ENCODE data around the gene HOXA13. TPM values are rescaled to one million over a fixed set of nuclear protein-coding genes. Genes with fewer than 3 reads are reported as not detected.

The HOXA13 gene
- total RNA-seq, 4 donors from 2014 or later = 0.82 to 2.4 (median 1.7) TPM

GRCh38 chr7:27170426-27171324, 29.2 kb downstream of the HOXA13 start:
- Histone ChIP-seq H3K27me3 (no peaks in the 10 kb centered on the region), H3K36me3 (no peaks in the 10 kb centered on the region), H3K4me3 (peak overlapping the region; percentile 62 to 88 (median 77)), H3K4me1 (peaks cover 4 to 52% of the 10 kb centered on the region in 2 donors), H3K27ac (peak overlapping the region; percentile 90 to 99 (median 95)), H3K9me3 (no peaks in the 10 kb centered on the region)
- in situ Hi-C loops (cut with MboI; ENCODE audit: low sequenced_read_pairs in 4 of 4) = loop anchor here in 2 of 4 donors (10.0 to 25.0 kb wide), 2 partner anchors 958 to 1316 kb away; partner anchors contain the start of genes CBX3 (in 1 of the 2) and HNRNPA2B1 (in 1 of the 2)
- no peak for ATAC-seq
- no peak for DNase-seq
- TF ChIP-seq CTCF (IDR thresholded peaks at IDR 0.05 in 4 of 5, conservative IDR thresholded peaks at IDR 0.05 in 1 of 5) = no peak
- no peak for TF ChIP-seq POLR2A (IDR thresholded peaks at IDR 0.05)
- intact Hi-C loops (cut with DNase I; ENCODE audit: low total_unique reads) = loop anchor here (10.0 kb wide), 1 partner anchor 1496 kb away; no protein-coding TSS in a partner anchor

- peak overlapping the region; percentile 90 to 99 (median 95) for H3K27ac ChIP-seq
- peak overlapping the region; percentile 62 to 88 (median 77) for H3K4me3 ChIP-seq
These were observed 30.0 kb downstream of the HOXA13 start for GRCh38 chr7:27169658-27170425.

DNA sequence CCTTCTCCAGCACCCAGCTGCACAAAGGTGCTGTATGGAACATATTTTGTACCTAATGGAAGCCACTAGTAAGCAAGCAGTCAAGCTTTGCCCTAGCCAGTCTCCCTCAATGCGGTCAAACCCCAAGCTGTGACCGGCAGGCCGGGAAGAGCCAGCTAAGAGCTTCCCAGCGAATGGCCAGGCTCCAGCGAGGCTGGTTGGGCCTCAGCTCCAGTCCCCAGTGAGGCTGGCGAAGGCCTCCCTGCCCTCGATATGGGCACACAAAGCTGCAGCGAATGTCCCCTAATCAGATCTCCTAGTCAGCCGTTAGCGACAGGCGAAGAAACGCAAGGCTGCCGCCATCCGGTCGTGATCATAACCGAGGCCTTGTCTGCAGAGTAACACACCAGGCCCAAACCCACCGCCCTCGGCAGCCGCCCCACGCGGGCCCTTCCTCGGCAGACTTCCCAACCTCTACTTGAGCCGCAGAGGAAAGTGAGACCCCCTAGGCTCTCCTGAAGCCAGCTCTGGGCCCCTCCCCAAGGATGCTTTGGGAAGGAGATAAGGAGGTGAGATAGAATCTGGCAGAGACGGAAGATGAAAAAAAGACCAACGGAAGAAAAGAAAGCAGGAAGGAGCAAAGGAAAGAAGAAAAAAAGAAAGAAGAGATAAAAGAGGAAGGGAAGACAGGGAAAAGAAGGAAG, 31.5 kb downstream of the HOXA13 start:
- peaks cover 7 to 47% of the 10 kb centered on the region in 2 donors for H3K4me1 ChIP-seq
- no peaks in the 10 kb centered on the region for H3K9me3 ChIP-seq
- H3K27ac ChIP-seq = peak overlapping the region; percentile 90 to 99 (median 95)
- in situ Hi-C loops (cut with MboI; ENCODE audit: low sequenced_read_pairs in 4 of 4) (loop anchor here in 2 of 4 donors (5.0 to 25.0 kb wide), 3 partner anchors 956 to 1311 kb away; partner anchors contain the start of genes CBX3 (in 1 of the 2) and HNRNPA2B1 (in 1 of the 2)), intact Hi-C loops (cut with DNase I; ENCODE audit: low total_unique reads) (loop anchor here (5.0 to 10.0 kb wide), 2 partner anchors 36 to 1404 kb away; partner anchors contain the start of gene HOXA4)
- H3K4me3 ChIP-seq = peak overlapping the region; percentile 62 to 88 (median 77)
- no peaks in the 10 kb centered on the region for H3K36me3 ChIP-seq
- DNase-seq = peak in 1 of 2 donors; percentile 80
- TF ChIP-seq CTCF (IDR thresholded peaks at IDR 0.05 in 4 of 5, conservative IDR thresholded peaks at IDR 0.05 in 1 of 5) (peak in 1 of 5 experiments; percentile 28), POLR2A (IDR thresholded peaks at IDR 0.05) (no peak)
- ATAC-seq = peak; percentile 22 to 32
- no peaks in the 10 kb centered on the region for H3K27me3 ChIP-seq

More at GRCh38 chr7:27169658-27170425, 30.0 kb downstream of the HOXA13 start:
- in situ Hi-C loops (cut with MboI; ENCODE audit: low sequenced_read_pairs in 4 of 4) = loop anchor here in 3 of 4 donors (5.0 to 25.0 kb wide), 4 partner anchors 958 to 1315 kb away; partner anchors contain the start of genes CBX3 (in 1 of the 3) and HNRNPA2B1 (in 1 of the 3)
- Histone ChIP-seq H3K36me3 (no peaks in the 10 kb centered on the region), H3K4me1 (peaks cover 3 to 46% of the 10 kb centered on the region in 2 donors), H3K9me3 (no peaks in the 10 kb centered on the region), H3K27me3 (no peaks in the 10 kb centered on the region)
- no peak for TF ChIP-seq POLR2A (IDR thresholded peaks at IDR 0.05)
- TF ChIP-seq CTCF (IDR thresholded peaks at IDR 0.05 in 4 of 5, conservative IDR thresholded peaks at IDR 0.05 in 1 of 5) = no peak
- no peak for ATAC-seq
- intact Hi-C loops (cut with DNase I; ENCODE audit: low total_unique reads) = loop anchor here (1.0 to 10.0 kb wide), 4 partner anchors 38 to 1495 kb away; partner anchors contain the start of gene HOXA4
- peak in 1 of 2 donors; percentile 25 for DNase-seq

- DNase-seq = peak in 1 of 2 donors; percentile 17
- H3K4me1 ChIP-seq = peaks cover 9 to 51% of the 10 kb centered on the region in 2 donors
- intact Hi-C loops (cut with DNase I; ENCODE audit: low total_unique reads) (loop anchor here (5.0 to 10.0 kb wide), 2 partner anchors 36 to 1403 kb away; partner anchors contain the start of gene HOXA4), in situ Hi-C loops (cut with MboI; ENCODE audit: low sequenced_read_pairs in 4 of 4) (loop anchor here in 2 of 4 donors (5.0 to 25.0 kb wide), 3 partner anchors 956 to 1311 kb away; partner anchors contain the start of genes CBX3 (in 1 of the 2) and HNRNPA2B1 (in 1 of the 2))
- H3K27me3 ChIP-seq = no peaks in the 10 kb centered on the region
- peak overlapping the region; percentile 62 to 88 (median 77) for H3K4me3 ChIP-seq
- no peak for ATAC-seq
- no peaks in the 10 kb centered on the region for H3K9me3 ChIP-seq
- peak overlapping the region; percentile 90 to 99 (median 95) for H3K27ac ChIP-seq
- TF ChIP-seq CTCF (IDR thresholded peaks at IDR 0.05 in 4 of 5, conservative IDR thresholded peaks at IDR 0.05 in 1 of 5) (no peak), POLR2A (IDR thresholded peaks at IDR 0.05) (no peak)
- H3K36me3 ChIP-seq = no peaks in the 10 kb centered on the region
These were observed 32.0 kb downstream of the HOXA13 start for GRCh38 chr7:27167916-27168264.
